CD4-positive, alpha-beta T cell treated with Interleukin-10 for 1 hour (primary cell): Measurements from ENCODE around the gene NEUROG2.
A peak's percentile ranks its signal among the peaks of the same experiment; 100 is the strongest.
"Not testable (repeated sequence)": the region's sequence is repeated elsewhere in the genome, so short reads cannot be mapped to it uniquely, and the experiment has no call there.

Experiments
- DNase-seq: peaks from one replicate; pipeline ENCODE4 v3.0.0-alpha.2; 2020

NEUROG2 gene

DNA sequence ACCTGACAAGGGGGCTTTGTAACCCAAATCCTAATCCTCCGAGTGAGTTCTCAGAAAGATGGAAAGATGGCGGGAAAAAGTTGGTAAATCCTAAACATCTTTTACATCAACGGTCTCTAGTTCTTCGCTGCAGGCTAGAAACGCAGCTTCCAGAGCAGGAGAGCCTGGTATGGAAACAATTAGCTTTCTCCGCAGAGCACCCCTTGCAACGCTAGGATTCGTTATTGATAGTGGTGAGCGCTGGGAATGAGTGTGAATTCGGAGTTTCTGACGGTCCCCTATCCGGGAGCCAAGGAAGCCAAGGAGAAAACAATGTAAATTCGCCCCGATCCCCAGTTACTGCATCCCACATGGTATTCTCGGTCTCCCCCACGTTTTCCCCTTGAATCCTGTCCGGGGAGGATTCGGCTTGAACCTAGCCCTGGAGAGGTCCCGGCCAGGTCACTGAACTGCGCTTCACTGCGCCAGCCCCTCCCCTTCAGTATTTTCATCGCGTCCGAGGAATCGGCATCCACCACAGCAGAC is 4.7 kb upstream of the NEUROG2 start:
- no peak for DNase-seq

DNA sequence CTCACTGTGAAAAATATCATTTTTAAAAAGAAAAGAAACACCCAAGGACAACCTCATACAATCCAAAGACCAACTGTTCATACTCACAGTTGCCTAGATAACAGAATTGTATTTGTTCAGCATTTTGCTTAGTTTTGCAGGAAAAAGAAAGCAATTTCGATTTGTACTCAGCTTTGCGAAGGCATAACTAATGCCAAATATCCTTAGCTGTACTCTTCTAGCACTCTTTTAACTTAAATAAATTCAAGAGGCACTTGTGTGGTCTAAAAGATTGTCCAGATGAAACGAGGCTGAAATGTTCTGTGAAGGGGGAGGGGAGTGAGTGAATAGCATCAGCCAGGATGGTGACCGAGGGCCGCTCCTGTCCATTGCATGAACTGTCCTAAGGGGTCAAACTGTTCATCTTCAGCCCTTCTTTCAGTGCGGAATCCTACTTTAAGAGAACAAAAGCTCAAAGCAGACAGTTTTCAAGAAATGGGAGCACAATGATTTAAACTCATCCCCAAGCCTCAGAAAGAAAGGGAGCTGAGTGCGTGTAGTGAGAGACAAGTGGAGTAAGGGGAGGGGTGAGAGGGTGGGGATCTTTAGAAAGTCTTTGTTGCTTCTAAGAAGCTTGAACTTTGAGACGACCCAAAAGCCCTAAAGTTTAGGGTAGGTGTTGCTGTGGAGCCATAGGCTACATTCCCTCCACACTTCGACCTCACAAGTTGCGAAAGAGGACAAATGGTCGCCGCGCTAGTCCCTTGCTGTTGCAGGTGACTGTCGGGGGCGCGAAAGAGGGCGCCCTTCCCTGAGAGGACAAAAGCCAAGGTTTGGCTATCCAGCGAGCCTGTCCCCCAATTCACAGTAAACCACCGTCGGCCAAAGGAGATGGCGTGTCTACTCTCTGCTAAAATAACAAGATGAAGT is 4.0 kb upstream of the NEUROG2 start:
- DNase-seq: no peak

DNA sequence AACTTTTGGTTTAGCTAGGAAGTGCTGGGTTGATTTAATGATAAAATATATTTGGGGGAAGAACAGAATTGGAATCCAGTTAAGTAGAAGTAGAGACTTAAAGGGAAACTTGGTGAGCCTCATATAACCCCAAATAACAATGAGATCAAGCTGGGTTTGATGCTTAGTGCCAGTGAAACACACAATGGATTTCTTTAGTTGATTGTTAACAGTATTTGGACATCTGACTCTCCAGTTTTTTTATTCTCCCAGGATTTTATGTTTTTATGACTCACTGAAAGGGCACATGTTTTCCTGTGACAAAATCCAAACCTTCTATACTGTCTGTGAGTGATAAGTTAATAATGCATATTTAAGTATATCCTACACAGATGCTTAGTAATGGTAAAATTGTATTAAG is 2.7 kb upstream of the NEUROG2 start:
- no peak for DNase-seq

DNA sequence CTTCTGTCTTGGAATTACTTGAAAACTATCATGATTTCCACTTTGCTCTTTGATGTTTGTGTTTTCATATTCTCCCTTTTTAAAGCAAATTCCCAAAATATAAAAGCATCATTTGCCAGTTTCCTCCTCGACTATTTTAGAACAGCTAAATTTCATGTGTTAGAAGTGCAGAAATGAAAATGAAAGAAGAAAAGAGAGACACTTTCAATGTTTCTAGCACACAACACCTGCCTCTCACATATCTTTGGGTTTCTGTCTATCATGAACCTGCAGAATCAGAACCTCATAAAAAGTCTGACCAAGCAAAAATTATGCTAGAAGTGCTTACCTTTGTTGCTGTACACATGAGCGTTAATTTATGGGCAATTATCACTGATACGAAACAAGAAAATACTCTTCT is 1.9 kb upstream of the NEUROG2 start:
- DNase-seq: no peak

DNA sequence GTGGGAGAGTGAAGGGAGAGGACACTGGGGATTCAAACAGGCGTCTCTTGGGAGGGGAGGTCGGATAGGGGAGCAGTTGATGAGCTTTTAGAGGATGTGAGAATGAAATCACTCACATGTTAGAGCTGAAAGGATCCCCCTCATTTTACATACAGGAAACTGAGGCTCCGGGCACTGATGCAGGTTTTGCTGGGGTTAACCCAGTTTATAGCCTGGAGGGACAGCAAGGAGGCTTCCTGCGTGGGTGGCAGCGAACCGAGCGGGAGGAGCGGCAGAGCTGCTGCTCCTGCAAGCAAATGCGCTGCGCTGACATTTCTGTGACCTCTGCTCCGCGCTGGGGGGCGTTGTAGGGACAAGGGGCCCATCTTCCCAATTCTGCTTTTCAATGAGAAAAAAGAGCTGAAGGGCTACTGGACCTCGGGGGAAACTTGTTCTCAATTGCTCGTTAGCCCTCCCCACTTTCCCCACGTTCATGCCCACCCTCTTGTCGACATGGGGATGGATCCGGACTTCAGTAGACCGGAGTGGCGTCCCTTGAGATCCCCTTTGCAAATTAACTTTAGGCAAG is 1.2 kb upstream of the NEUROG2 start:
- no peak for DNase-seq

DNA sequence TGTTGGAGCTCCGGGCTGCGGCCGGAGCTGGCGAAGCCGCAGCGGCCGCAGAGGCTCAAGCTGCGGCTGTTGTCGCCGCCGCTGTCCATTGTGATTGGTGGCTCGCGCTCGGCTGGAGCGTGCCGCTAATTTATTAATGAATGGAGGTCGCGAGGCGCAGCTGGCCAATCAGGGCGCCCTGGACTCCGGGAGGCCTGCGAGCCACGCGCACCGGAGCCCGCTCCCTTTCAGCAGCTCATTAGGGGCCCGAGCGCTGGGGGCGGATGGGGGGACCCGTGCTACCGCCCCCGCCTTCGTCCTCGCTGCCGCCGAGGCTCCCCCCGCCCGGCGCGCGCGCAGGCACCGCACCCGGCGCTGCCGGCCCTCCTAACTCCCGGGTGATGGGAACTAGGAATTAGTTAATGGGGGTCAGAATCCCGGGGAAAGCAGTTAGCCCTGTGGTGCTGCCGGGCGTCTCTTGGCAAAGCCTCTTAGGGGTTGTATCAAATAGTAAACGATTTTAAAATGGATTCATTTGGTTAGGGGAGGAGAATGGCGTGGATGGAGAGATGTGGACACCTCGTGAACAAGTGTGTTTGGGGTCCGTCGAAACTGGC is 589 bp upstream of the NEUROG2 start:
- DNase-seq: no peak

DNA sequence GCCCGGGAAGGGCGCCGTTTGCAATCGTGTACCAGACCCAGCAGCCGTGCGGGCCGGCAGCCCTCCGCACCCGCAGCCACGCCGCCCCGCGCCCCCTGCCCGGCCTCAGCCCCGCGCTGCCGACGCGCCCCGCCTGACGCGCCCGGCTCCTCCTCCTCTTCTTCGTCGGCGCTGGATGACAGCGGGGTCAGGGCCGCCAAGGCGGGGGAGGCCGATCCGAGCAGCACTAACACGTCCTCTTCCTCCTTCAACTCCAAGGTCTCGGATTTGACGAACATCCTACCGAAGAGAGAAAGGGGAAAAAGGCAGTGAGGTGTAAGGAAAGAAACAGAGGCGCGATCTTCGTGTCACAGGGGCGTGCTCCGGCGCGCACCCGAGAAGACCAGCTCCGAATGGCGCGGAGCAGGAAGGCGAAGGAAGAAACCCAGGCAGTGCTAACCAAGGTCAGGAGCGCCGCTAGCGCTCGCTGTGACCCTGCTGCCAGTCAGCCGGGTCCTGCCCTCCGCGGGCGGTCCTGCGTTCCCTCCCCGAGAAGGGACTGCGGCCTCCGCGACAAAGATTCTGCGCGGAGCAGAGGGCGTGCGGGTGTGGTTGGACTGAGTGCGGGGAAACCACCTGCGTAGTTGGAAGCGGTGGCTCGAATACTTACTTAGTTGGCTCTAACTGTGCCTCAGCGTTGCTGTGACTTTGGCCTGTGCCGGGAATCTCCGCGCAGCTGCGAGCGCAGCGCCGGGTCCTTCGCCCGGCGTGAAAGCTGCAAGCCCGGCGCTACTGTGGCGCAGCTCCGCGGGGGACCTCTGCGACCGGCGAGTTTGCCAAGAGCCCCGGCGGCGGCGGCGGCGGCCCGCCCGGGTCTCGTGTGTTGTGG is 548 bp downstream of the NEUROG2 start:
- peak; percentile 36 for DNase-seq

DNA sequence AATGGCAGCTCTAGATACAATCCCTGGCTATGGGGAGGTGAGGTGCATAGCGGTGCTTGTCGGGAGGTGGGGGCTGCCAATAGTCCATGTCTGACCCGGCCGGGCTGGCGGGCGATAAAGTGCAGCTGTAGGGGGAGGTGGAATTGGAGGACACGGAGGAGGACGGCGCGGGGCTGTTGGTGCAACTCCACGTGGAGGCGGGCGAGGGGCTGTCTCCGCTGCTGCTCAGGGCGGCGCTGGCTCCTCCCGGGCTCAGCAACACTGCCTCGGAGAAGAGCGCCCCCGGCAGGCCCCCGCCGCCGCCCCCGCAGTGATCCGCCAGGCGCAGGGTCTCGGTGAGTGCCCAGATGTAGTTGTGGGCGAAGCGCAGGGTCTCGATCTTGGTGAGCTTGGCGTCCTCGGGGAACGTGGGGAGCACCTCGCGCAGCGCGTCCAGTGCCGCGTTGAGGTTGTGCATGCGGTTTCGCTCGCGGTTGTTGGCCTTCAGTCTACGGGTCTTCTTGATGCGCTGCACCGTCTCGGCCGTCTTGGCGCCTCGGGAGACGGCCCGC is 1.3 kb downstream of the NEUROG2 start:
- DNase-seq: no peak

DNA sequence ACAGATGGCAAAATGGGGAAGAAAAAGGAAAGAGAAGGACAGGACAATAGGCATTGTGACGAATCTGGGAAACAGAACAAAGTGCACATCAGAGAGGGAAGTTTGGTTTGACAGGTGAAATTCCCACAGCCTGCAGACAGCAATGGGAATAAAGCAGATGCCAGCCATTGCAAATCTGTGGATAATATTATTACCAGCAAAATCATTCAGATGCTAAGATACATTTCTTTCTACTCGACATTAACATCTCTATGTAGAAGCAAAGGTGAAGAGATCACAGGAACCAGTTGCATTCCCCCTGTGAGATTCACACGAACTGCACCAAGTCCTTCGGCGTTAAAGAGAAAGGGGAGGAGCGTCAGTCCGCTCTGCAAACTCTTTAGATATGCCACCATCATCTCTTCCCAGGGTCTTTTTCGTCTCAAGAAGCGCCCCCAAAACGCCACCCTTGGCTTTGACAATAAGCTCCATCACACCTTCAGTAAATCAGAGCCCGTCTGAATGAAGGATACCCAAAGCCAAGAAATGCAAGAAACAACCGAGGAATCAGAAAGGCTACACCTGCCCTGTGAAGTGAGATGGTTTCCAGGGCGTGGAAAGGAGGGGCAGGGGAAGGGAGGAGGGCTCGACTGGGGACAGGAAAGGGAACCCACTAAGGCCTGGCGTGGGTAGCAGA is 1.9 kb downstream of the NEUROG2 start:
- DNase-seq: no peak

DNA sequence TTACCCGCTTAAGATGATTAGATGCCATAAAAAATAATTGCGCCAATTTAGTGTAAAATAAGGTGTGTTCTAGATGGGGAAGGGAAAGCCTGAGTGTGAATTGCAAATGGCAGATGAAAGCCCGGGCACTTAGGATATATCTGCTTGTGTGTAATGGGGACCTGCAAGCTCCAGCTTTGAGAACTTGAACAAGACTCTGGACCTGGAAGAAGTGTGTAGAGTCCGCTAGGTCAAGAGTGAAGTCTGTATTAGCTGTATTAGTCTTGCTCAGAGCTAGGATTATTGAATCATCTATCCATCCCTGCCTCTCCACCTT is 4.2 kb downstream of the NEUROG2 start:
- no peak for DNase-seq

DNA sequence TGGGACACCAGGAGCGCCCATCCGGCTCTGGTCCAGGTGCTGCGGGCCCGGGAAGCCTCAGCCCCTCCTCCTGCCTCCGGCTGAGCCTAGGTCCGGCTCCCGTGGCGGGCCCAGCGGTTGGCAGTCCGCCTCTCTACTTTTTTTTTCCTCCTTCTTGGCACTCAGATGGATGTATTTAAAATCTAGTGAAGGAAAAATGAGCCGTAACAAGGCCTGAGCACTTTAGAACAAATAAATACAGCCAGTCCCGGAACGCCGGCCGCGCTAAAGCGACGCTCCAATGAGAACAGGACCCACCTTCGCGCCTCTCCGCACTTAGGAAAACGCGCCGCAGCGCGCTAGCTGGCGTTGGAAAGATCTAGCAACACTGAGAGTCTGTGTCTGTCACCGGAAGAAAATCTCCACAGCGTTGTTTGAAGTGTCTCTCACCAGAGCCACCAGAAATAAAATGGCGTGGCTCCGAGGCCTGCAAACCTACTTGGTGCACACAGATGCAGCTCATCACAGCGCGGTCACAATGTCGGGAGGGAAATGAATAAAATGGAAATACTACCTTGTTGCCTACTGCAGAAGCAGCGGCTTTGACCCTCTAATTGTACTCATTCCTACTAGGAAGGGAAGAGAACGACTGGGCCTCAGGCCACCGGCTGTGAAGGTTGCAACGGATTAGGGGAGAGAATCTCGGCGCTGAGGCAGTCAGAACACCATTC is 4.7 kb downstream of the NEUROG2 start:
- DNase-seq: no peak

DNA sequence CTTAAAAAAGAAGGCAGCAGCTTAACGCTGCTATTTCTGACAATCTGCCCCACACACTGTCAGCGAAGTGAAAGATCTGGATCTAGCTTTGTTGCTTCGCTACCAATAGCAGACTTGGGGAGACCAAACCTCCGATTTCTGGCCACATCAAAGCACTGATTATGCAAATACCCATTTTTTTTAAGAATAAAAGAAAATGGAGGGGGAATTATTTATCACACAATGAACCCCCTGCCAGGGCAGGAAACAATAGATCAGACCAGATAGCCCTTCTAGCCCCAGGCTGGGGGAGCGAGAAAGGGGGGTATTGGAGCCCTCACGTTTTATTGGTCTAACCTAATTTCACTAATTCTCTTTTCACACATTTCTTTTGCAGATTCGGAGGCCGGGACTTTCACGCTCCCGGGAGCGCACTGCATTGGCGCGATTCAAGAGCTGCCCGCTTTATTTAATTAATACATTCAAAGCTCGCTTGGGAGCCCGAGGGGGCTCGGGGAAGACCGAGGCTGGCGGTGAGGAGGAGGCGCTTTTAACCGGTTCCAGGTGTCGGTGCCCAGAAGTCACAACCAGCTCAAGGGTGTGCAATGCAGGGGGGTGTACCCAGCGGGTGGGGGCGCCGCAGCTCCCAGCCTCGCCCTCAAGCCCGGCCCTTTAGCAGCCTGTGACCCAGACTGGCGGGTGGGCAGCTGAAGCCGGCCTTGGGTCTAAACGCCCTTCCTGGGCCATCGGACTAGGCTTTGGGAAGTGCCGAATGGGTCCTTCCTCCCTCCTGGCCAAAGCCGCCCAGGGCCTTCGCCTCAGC is 5.5 kb downstream of the NEUROG2 start:
- no peak for DNase-seq

DNA sequence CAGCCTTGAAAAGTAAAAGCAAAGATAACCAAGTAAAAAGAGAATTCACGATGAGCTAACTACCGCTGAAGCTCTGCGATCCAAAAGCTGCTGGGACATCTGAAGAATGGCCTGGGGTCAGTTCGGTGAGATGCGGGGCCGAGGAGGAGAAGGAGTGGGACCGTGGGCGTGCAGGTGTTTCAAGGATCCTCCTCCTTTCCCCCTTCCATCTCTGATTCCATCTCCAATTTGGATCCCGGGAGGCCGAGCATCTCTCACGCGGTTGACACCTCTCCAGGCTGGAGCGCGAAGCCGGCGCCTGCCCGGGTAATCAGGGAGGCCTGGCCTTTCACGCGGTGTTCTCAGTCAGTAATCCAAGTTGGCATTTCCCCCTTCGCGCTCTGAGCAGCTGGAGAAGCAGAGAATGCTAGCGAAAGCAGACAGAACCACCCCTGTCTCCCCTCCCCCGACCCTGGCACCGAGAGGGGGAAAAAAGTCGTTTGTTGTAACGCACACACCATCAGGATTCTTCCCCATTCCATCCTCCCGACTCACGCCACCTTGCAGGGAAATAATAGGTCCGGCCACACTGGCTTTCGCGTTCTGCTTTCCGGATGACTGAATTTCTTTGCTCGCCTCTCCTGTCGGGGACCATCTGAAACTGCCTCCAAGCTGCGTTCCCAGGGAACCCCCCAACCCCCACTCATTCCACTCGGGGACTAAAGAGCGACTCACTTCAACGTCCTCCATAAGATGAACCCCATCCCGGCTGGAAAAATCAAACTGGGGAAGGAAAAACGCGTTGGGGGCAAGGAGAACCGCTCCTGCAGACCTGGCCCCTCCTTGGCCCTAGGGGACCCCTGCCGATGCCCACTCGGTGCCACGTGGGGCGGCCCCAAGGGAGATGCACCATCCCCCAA is 6.5 kb downstream of the NEUROG2 start:
- DNase-seq: no peak

DNA sequence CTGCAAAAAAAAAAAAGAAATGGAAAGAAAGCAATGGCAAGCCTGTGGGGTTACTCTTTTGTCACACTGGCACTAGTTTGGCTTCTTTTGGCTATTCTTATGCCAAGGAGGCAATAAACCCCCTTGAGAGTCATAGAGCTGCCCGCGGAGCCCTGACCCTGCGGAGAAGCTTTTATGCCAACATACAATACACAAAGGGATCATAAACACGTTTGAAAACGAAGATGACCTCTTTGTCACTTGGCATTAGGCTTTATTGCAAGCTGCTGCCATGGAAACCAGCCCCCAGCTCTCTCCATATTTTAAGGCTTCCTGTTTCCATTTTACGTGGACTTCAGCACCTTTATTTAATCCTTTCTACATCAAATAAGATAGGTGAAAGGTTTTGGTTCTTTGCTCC is 7.6 kb downstream of the NEUROG2 start:
- DNase-seq: no peak

DNA sequence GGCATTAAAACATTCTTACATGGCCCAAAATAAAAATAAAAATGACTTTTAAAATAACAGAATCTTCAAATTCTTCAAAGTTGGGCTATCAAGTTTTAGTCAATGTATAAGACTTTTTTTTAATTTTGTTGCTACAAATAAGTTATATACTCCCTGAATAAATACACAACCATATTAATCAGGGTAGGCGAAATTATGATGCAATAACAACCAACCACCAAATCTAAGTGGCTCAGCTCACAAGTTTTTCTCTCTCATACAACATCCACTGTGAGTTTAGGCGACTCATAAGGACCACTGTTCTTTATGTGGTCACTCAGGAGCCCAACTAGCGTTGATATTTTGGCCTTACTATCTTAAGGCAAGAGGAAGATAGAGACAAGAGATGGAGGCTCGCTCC is 11.2 kb downstream of the NEUROG2 start:
- no peak for DNase-seq

DNA sequence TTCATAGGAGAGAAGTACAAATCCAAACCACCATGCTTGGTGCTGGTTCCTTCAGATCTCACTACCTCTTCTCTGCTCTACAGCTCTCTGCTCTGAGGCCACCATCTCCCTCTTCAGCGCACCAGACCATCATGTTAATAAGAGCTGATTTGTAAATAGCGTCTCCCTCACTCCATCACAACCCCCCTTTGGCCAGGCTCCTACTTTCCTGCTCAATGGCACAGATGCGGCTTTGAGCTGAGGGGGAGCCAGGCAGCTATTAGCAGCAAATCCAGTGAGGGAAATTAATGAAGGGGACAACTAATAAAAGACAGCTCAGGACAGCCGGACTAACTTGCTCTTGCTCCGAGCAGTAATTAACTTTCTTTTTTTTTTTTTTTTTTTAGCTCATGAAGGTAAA is 13.1 kb downstream of the NEUROG2 start:
- no peak for DNase-seq

DNA sequence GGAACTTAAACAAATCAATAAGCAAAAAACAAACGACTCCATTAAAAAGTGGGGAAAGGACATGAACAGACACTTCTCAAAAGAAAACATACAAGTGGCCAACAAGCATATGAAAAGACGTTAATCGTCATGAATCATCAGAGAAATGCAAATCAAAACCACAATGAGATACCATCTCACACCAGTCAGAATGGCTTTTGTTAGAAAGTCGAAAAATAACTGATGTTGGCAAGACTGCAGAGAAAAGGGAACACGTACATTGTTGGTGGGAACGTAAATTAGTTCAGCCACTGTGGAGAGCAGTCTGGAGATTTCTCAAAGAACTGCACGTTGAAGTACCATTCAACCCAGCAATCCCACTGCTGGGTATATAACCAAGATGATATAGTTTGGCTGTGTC is 23.7 kb downstream of the NEUROG2 start:
- DNase-seq: no peak

DNA sequence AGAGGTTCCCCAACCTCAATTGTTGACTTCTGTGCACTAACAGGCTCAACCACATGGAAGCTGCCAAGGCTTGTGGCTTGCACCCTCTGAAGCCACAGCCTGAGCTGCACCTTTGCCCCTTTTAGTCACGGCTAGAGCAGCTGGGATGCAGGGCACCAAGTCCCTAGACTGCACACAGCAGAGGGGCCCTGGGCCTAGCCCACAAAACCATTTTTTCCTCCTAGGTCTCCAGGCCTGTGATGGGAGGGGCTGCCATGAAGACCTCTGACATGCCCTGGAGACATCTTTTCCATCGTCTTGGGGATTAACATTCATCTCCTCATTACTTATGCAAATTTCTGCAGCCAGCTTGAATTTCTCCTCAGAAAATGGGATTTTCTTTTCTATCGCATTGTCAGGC is 25.2 kb downstream of the NEUROG2 start:
- DNase-seq: not testable (repeated sequence)

DNA sequence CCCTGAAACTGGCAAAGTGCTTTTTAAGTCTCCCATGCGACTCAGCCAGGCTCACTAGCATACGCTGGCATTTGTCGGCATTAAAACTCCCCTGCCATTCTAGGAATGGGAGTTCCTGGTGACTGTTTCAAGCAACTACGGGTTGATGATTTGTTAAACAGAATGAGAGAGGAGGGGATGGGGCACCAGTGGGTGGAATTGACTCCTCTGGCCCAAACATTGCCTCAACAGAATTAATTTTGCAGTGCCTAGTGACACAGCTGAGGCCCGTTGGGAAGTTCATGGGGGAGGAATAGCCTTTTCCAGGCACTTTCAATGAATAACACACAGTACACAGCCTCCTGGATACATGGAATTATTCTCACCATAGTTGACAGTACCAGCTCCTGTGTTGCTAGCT is 30.1 kb downstream of the NEUROG2 start:
- no peak for DNase-seq

DNA sequence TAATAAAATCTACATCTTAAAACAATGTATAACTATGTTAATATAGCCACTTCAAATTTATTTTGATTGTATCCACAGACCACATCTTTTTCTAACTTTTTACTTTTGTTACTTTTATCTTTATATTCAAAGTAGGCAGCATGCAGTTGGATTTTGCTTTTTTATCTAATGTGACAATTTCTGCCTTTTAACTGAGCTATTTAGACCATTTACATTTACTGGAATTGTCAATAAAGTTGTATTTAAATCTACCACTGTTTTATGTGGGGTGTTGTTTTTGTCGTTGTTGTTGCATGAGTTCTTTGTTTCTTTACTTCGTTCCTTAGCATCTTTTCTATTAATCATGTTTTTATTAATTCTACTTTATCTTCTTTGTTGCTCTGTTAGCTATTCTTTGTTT is 42.0 kb downstream of the NEUROG2 start:
- DNase-seq: no peak
